Hepatocyte (in vitro differentiated cells): ENCODE results near the gene OPRL1. TPM values are rescaled to one million over a fixed set of nuclear protein-coding genes. Genes with fewer than 3 reads are reported as not detected.

Source experiments
- DNase-seq: peaks from one replicate; pipeline ENCODE4 v3.0.0-alpha.2; 2016; ENCODE audit warnings: low spot score
- H2AFZ ChIP-seq: fragments of 200-600 bp; sonication (generic); 2 replicates; pipeline ENCODE4 v1.6.0; 2016; ENCODE audit warnings: antibody characterized with exemption, mild to moderate bottlenecking
- H3K27ac ChIP-seq: fragments of 200-600 bp; sonication (generic); 2 replicates; pipeline ENCODE4 v1.5.1; 2016; ENCODE audit warnings: mild to moderate bottlenecking
- H3K27me3 ChIP-seq: fragments of 200-600 bp; sonication (generic); 2 replicates; pipeline ENCODE4 v1.6.1; 2016
- H3K36me3 ChIP-seq: fragments of 200-600 bp; sonication (generic); replicated peaks from 2 replicates; pipeline ENCODE4 v1.5.1; 2016; ENCODE audit warnings: low read depth; ENCODE audit not compliant: insufficient read depth
- H3K4me1 ChIP-seq: fragments of 200-600 bp; sonication (generic); 2 replicates; pipeline ENCODE4 v1.5.1; 2016; ENCODE audit warnings: mild to moderate bottlenecking, moderate library complexity; ENCODE audit not compliant: insufficient read depth
- H3K4me2 ChIP-seq: fragments of 200-600 bp; sonication (generic); 2 replicates; pipeline ENCODE4 v1.6.0; 2016
- H3K4me3 ChIP-seq: fragments of 200-600 bp; sonication (generic); 2 replicates; pipeline ENCODE4 v1.5.1; 2016; ENCODE audit warnings: mild to moderate bottlenecking
- H3K79me2 ChIP-seq: fragments of 200-600 bp; sonication (generic); 2 replicates; pipeline ENCODE4 v1.6.0; 2017; ENCODE audit warnings: mild to moderate bottlenecking
- H3K9me2 ChIP-seq: fragments of 200-600 bp; sonication (generic); replicated peaks from 2 replicates; pipeline ENCODE4 v1.6.0; 2017; ENCODE audit warnings: mild to moderate bottlenecking; ENCODE audit not compliant: insufficient read depth
- H3K9me3 ChIP-seq: fragments of 200-600 bp; sonication (generic); 2 replicates; pipeline ENCODE4 v1.5.1; 2016; ENCODE audit warnings: low read depth, mild to moderate bottlenecking
- H4K20me1 ChIP-seq: fragments of 200-600 bp; sonication (generic); 2 replicates; pipeline ENCODE4 v1.6.0; 2016; ENCODE audit warnings: mild to moderate bottlenecking; ENCODE audit not compliant: insufficient read depth, poor library complexity, severe bottlenecking
- CTCF ChIP-seq: fragments of 200-600 bp; sonication (generic); IDR thresholded peaks from 2 replicates; pipeline ENCODE4 v1.5.1; 2016; ENCODE audit warnings: antibody characterized with exemption, mild to moderate bottlenecking; ENCODE audit not compliant: poor library complexity
- EZH2 ChIP-seq: fragments of 200-600 bp; sonication (generic); IDR thresholded peaks from 2 replicates; pipeline ENCODE4 v1.6.1; 2016; ENCODE audit warnings: antibody characterized with exemption, mild to moderate bottlenecking, borderline replicate concordance
- EZH2phosphoT487 ChIP-seq: fragments of 200-600 bp; sonication (generic); IDR thresholded peaks from one replicate; pipeline ENCODE4 v1.6.1; 2018; ENCODE audit warnings: antibody characterized with exemption, mild to moderate bottlenecking, low read depth, moderate library complexity; ENCODE audit not compliant: unreplicated experiment, severe bottlenecking
- WGBS: methylation state at CpG from one replicate; pipeline ENCODE4 v1.1.6; 2016; ENCODE audit warnings: low lambda C conversion rate; ENCODE audit errors: missing lambda C conversion rate; 5-methylcytosine and 5-hydroxymethylcytosine counted together
- polyA plus RNA-seq: library from polyadenylated mRNA; unstranded; fragments of >200 nt; fragmentation: Nextera tagmentation; extraction: Ambion mirVana; gene quantifications from 2 replicates; pipeline ENCODE4 v1.2.1, GENCODE V29; 2016
- total RNA-seq: library from RNA; depleted of rRNA; stranded (reverse); fragments of >200 nt; gene quantifications from 2 replicates; pipeline ENCODE4 v1.2.3, GENCODE V29; 2014

The OPRL1 gene
- total and polyA plus RNA-seq, 2 experiments from 2014 or later = 0.50 to 1.5 TPM

GRCh38 chr20:64146936-64147477 is 67.1 kb downstream of the OPRL1 start:
- Histone ChIP-seq H3K4me3 (no peak overlapping the region), H3K27me3 (no peaks in the 10 kb centered on the region), H4K20me1 (no peaks in the 10 kb centered on the region), H3K36me3 (no peaks in the 10 kb centered on the region), H3K27ac (no peak overlapping the region), H3K4me1 (no peaks in the 10 kb centered on the region), H2AFZ (no peak overlapping the region), H3K9me3 (no peaks in the 10 kb centered on the region), H3K4me2 (no peak overlapping the region), H3K79me2 (no peaks in the 10 kb centered on the region), H3K9me2 (no peaks in the 10 kb centered on the region)
- 84% methylated on average over 12 of the region's 12 CpGs for WGBS
- no peak for DNase-seq
- TF ChIP-seq CTCF = no peak
- TF ChIP-seq EZH2 = no peak
- TF ChIP-seq EZH2phosphoT487 = no peak

GRCh38 chr20:64148581-64148980 is 68.7 kb downstream of the OPRL1 start:
- Histone ChIP-seq H3K9me3 (no peaks in the 10 kb centered on the region), H3K9me2 (no peaks in the 10 kb centered on the region), H3K4me2 (no peak overlapping the region), H3K79me2 (no peaks in the 10 kb centered on the region), H3K36me3 (no peaks in the 10 kb centered on the region), H3K4me3 (no peak overlapping the region), H4K20me1 (no peaks in the 10 kb centered on the region), H3K4me1 (no peaks in the 10 kb centered on the region), H3K27me3 (no peaks in the 10 kb centered on the region), H2AFZ (no peak overlapping the region), H3K27ac (no peak overlapping the region)
- 85% methylated on average over 5 of the region's 5 CpGs for WGBS
- DNase-seq = no peak
- TF ChIP-seq EZH2 = no peak
- no peak for TF ChIP-seq EZH2phosphoT487
- TF ChIP-seq CTCF = no peak

GRCh38 chr20:64149141-64149540 is 69.3 kb downstream of the OPRL1 start:
- H3K9me3 ChIP-seq = no peaks in the 10 kb centered on the region
- no peak overlapping the region for H2AFZ ChIP-seq
- H3K9me2 ChIP-seq = no peaks in the 10 kb centered on the region
- TF ChIP-seq CTCF (no peak), EZH2phosphoT487 (no peak), EZH2 (no peak)
- no peaks in the 10 kb centered on the region for H3K27me3 ChIP-seq
- H3K4me3 ChIP-seq = no peak overlapping the region
- no peak for DNase-seq
- no peaks in the 10 kb centered on the region for H3K36me3 ChIP-seq
- H3K4me2 ChIP-seq = no peak overlapping the region
- H3K27ac ChIP-seq = no peak overlapping the region
- WGBS = 91% methylated on average over 7 of the region's 7 CpGs
- no peaks in the 10 kb centered on the region for H3K4me1 ChIP-seq
- no peaks in the 10 kb centered on the region for H4K20me1 ChIP-seq
- no peaks in the 10 kb centered on the region for H3K79me2 ChIP-seq
